Natural killer cell (primary cell): Measurements from ENCODE around the gene LRRC53. TPM values are rescaled to one million over a fixed set of nuclear protein-coding genes. Genes with fewer than 3 reads are reported as not detected.

ENCODE experiments used
- ATAC-seq, 3 donors: fragments of 150-1000 bp in 2 of 3; fragments of 200-7000 bp in 1 of 3; cut with Tn5 transposase; 1 replicate in 1 of 3; 2 replicates in 2 of 3; pipeline ENCODE4 v1.10.0; 2021; ENCODE audit warnings: mild to moderate bottlenecking in 2 of 3, moderate library complexity in 2 of 3
- DNase-seq, 2 donors: peaks; one replicate each; pipeline versions ENCODE4 v3.0.0 to v3.0.0-alpha.2; 2013 to 2021; ENCODE audit warnings: mixed read lengths in 1 of 2
- H3K27ac ChIP-seq: one replicate; pipeline ENCODE4 v1.5.1; 2013; ENCODE audit warnings: mild to moderate bottlenecking, low read length
- H3K27me3 ChIP-seq: one replicate; pipeline ENCODE4 v1.6.1; 2013; ENCODE audit warnings: low read length; ENCODE audit not compliant: control insufficient read depth, insufficient read depth
- H3K36me3 ChIP-seq: one replicate; pipeline ENCODE4 v1.6.1; 2013; ENCODE audit warnings: low read length; ENCODE audit not compliant: control insufficient read depth, insufficient read depth
- H3K4me1 ChIP-seq: one replicate; pipeline ENCODE4 v1.6.1; 2013; ENCODE audit warnings: low read length; ENCODE audit not compliant: control insufficient read depth, insufficient read depth
- H3K4me3 ChIP-seq: one replicate; pipeline ENCODE4 v1.5.1; 2013; ENCODE audit warnings: low read length
- H3K9me3 ChIP-seq: one replicate; pipeline ENCODE4 v1.6.1; 2013; ENCODE audit warnings: low read length; ENCODE audit not compliant: control insufficient read depth, insufficient read depth
- H3K27ac Mint-ChIP-seq, 2 donors: one replicate each; pipeline ENCODE4 v1.8.0; 2022; ENCODE audit warnings: mild to moderate bottlenecking in 2 of 2, mixed read lengths in 2 of 2, moderate library complexity in 1 of 2
- H3K27me3 Mint-ChIP-seq, 2 donors: one replicate each; pipeline ENCODE4 v1.8.0; 2022; ENCODE audit warnings: low read depth in 2 of 2, mixed read lengths in 2 of 2
- H3K36me3 Mint-ChIP-seq: one replicate; pipeline ENCODE4 v1.8.0; 2022; ENCODE audit warnings: mixed read lengths
- H3K4me1 Mint-ChIP-seq, 2 donors: one replicate each; pipeline ENCODE4 v1.8.0; 2022; ENCODE audit warnings: mixed read lengths in 2 of 2
- H3K4me3 Mint-ChIP-seq: one replicate; pipeline ENCODE4 v1.8.0; 2022; ENCODE audit warnings: mild to moderate bottlenecking, moderate library complexity, mixed read lengths
- H3K9me3 Mint-ChIP-seq, 2 donors: one replicate each; pipeline ENCODE4 v1.8.0; 2022; ENCODE audit warnings: mixed read lengths in 2 of 2
- CTCF ChIP-seq: fragments of 200-600 bp; IDR thresholded peaks from one replicate; pipeline ENCODE4 v1.8.0; 2022; ENCODE audit warnings: antibody characterized with exemption
- WGBS: methylation state at CpG from one replicate; pipeline ENCODE4 v1.1.7; 2013; ENCODE audit warnings: missing lambda C conversion rate; ENCODE audit not compliant: insufficient coverage; 5-methylcytosine and 5-hydroxymethylcytosine counted together
- intact Hi-C: fragments of 100-400 bp; cut with micrococcal nuclease; formaldehyde crosslinking; loops from one replicate; pipeline ENCODE4 v1.14.2; 2022
- total RNA-seq, 4 donors: library from RNA; stranded (reverse); fragments of 120-200 nt in 1 of 4; gene quantifications; one replicate each; pipeline versions ENCODE4 v1.2.3 to v1.2.4, GENCODE V29; 2013 to 2022

LRRC53 gene
- total RNA-seq, 3 donors from 2014 or later (not counting 1 experiment from before 2014, with no cell fraction given): not detected

GRCh38 chr1:74436078-74436477 lies 76.3 kb downstream of the LRRC53 start:
- peaks cover 11% of the 10 kb centered on the region in 2 donors for H3K9me3 Mint-ChIP-seq
- H3K27ac ChIP-seq: no peak overlapping the region
- H3K4me1 Mint-ChIP-seq: no peaks in the 10 kb centered on the region
- no peaks in the 10 kb centered on the region for H3K36me3 ChIP-seq
- no peaks in the 10 kb centered on the region for H3K27me3 ChIP-seq
- H3K27me3 Mint-ChIP-seq: no peaks in the 10 kb centered on the region
- no peaks in the 10 kb centered on the region for H3K9me3 ChIP-seq
- no peaks in the 10 kb centered on the region for H3K36me3 Mint-ChIP-seq
- no CpG with 5 or more reads among the region's 1 CpG for WGBS
- no peak for TF ChIP-seq CTCF
- ATAC-seq (no peak), DNase-seq (no peak)
- intact Hi-C loops: no loop called here
- H3K27ac Mint-ChIP-seq: no peak overlapping the region
- H3K4me3 Mint-ChIP-seq: no peak overlapping the region
- no peak overlapping the region for H3K4me3 ChIP-seq
- no peaks in the 10 kb centered on the region for H3K4me1 ChIP-seq

- peaks cover 7 to 11% of the 10 kb centered on the region in 2 donors for H3K9me3 Mint-ChIP-seq
- no peaks in the 10 kb centered on the region for H3K27me3 Mint-ChIP-seq
- H3K27ac Mint-ChIP-seq: no peak overlapping the region
- Histone ChIP-seq H3K27me3 (no peaks in the 10 kb centered on the region), H3K36me3 (no peaks in the 10 kb centered on the region), H3K4me3 (no peak overlapping the region), H3K9me3 (no peaks in the 10 kb centered on the region), H3K4me1 (no peaks in the 10 kb centered on the region), H3K27ac (no peak overlapping the region)
- intact Hi-C loops: no loop called here
- H3K4me1 Mint-ChIP-seq: no peaks in the 10 kb centered on the region
- TF ChIP-seq CTCF: no peak
- no peaks in the 10 kb centered on the region for H3K36me3 Mint-ChIP-seq
- WGBS: 78% methylated on average over 2 of the region's 2 CpGs
- H3K4me3 Mint-ChIP-seq: no peak overlapping the region
- DNase-seq: no peak
- ATAC-seq: no peak
Observed at GRCh38 chr1:74434321-74434720, 78.1 kb downstream of the LRRC53 start.

- Histone ChIP-seq H3K9me3 (no peaks in the 10 kb centered on the region), H3K36me3 (no peaks in the 10 kb centered on the region), H3K27ac (no peak overlapping the region), H3K27me3 (no peaks in the 10 kb centered on the region), H3K4me3 (no peak overlapping the region), H3K4me1 (no peaks in the 10 kb centered on the region)
- no peak for ATAC-seq
- no peak for DNase-seq
- no peaks in the 10 kb centered on the region for H3K27me3 Mint-ChIP-seq
- TF ChIP-seq CTCF: no peak
- no peaks in the 10 kb centered on the region for H3K4me1 Mint-ChIP-seq
- no peak overlapping the region for H3K4me3 Mint-ChIP-seq
- intact Hi-C loops: no loop called here
- H3K9me3 Mint-ChIP-seq: peaks cover 7 to 13% of the 10 kb centered on the region in 2 donors
- no peak overlapping the region for H3K27ac Mint-ChIP-seq
- no peaks in the 10 kb centered on the region for H3K36me3 Mint-ChIP-seq
- WGBS: 0% methylated on average over 1 of the region's 1 CpG
Observed at GRCh38 chr1:74432325-74432724, 80.1 kb downstream of the LRRC53 start.

- no peak for TF ChIP-seq CTCF
- DNase-seq: no peak
- Histone ChIP-seq H3K9me3 (no peaks in the 10 kb centered on the region), H3K4me1 (no peaks in the 10 kb centered on the region), H3K27me3 (no peaks in the 10 kb centered on the region), H3K27ac (no peak overlapping the region), H3K36me3 (no peaks in the 10 kb centered on the region), H3K4me3 (no peak overlapping the region)
- intact Hi-C loops: no loop called here
- Mint-ChIP-seq H3K9me3 (peaks cover 3 to 9% of the 10 kb centered on the region in 2 donors), H3K27ac (no peak overlapping the region), H3K4me3 (no peak overlapping the region), H3K27me3 (no peaks in the 10 kb centered on the region), H3K4me1 (no peaks in the 10 kb centered on the region), H3K36me3 (no peaks in the 10 kb centered on the region)
- 70% methylated on average over 4 of the region's 4 CpGs for WGBS
- no peak for ATAC-seq
Observed at GRCh38 chr1:74431531-74431930, 80.9 kb downstream of the LRRC53 start.
